HepG2 (cell line): Measurements from ENCODE around the gene M1AP. TPM values are rescaled to one million over a fixed set of nuclear protein-coding genes. Genes with fewer than 3 reads are reported as not detected.

Experiments
- ATAC-seq: fragments of 200-7000 bp; cut with Tn5 transposase; 3 replicates; pipeline ENCODE4 v1.9.1; 2020; ENCODE audit warnings: mild to moderate bottlenecking, moderate library complexity
- BruUV-seq: library from RNA; stranded (reverse); fragments of 400-500 nt; replicated peaks from 2 replicates; lab custom pipeline; 2021; lab: Mats Ljungman, UMichigan
- CTCF ChIA-PET: fragments of 300-600 bp; formaldehyde crosslinking; extraction: SDS; loops from one replicate; lab custom pipeline; 2021; ENCODE audit warnings: low total read pairs, inconsistent platforms, low intra/inter-chr PET ratio; lab: Yijun Ruan, JAX
- POLR2A ChIA-PET: fragments of 350-600 bp; sonication (Branson Sonifier 250); formaldehyde crosslinking; loops from one replicate; lab custom pipeline; 2020; ENCODE audit warnings: antibody characterized with exemption, inconsistent platforms; lab: Yijun Ruan, JAX
- DNase-seq: peaks from one replicate; pipeline ENCODE4 v3.0.0-alpha.2; 2015; ENCODE audit warnings: low spot score
- FAIRE-seq: peaks from 3 replicates; lab custom pipeline; 2011; peaks lifted over from hg19 to GRCh38; lab: Jason Lieb, UNC
- H2AFZ ChIP-seq: one replicate; pipeline ENCODE4 v1.6.1; 2011; ENCODE audit warnings: low read length, inconsistent platforms
- H3K27ac ChIP-seq: fragments of 300-600 bp; 3 replicates; pipeline ENCODE4 v1.8.0; 2011; ENCODE audit warnings: mixed run types, mild to moderate bottlenecking, mixed read lengths, low read length, inconsistent platforms; ENCODE audit not compliant: insufficient read depth; ENCODE audit errors: extremely low read length
- H3K27me3 ChIP-seq, 2 experiments: fragments of 200-600 bp in 1 of 2; 2 replicates in 1 of 2; 3 replicates in 1 of 2; pipeline versions ENCODE4 v1.6.0 to v1.8.0; 2011; ENCODE audit warnings: low read length in 2 of 2, mild to moderate bottlenecking in 2 of 2, moderate library complexity in 2 of 2, inconsistent platforms in 1 of 2; ENCODE audit not compliant: insufficient read depth in 2 of 2, control insufficient read depth in 1 of 2
- H3K36me3 ChIP-seq, 2 experiments: fragments of 200-600 bp in 1 of 2; replicated peaks in 1 of 2; 2 replicates in 1 of 2; 3 replicates in 1 of 2; pipeline versions ENCODE4 v1.5.1 to v1.8.0; 2011; ENCODE audit warnings: low read length in 2 of 2, inconsistent platforms in 1 of 2; ENCODE audit not compliant: insufficient read depth in 2 of 2, control insufficient read depth in 1 of 2
- H3K4me1 ChIP-seq: 2 replicates; pipeline ENCODE4 v1.5.1; 2012; ENCODE audit warnings: low read length, inconsistent platforms; ENCODE audit not compliant: insufficient read depth
- H3K4me2 ChIP-seq: 2 replicates; pipeline ENCODE4 v1.6.0; 2011; ENCODE audit warnings: low read depth, low read length, inconsistent platforms
- H3K4me3 ChIP-seq, 3 experiments: fragments of 200-600 bp in 1 of 3; sonication (generic), shearing (Covaris generic) in 1 of 3; replicated peaks in 1 of 3; 2 replicates each; pipeline ENCODE4 v1.5.1; 2011 to 2016; ENCODE audit warnings: low read length in 3 of 3, inconsistent platforms in 2 of 3, low read depth in 2 of 3, mild to moderate bottlenecking in 2 of 3, control low read depth in 1 of 3, mixed read lengths in 1 of 3; ENCODE audit not compliant: insufficient read depth in 1 of 3
- H3K79me2 ChIP-seq: one replicate; pipeline ENCODE4 v1.6.1; 2011; ENCODE audit warnings: low read length, inconsistent platforms; ENCODE audit not compliant: insufficient read depth
- H3K9ac ChIP-seq: 2 replicates; pipeline ENCODE4 v1.6.0; 2011; ENCODE audit warnings: mild to moderate bottlenecking, low read depth, low read length, inconsistent platforms; ENCODE audit not compliant: insufficient read depth
- H3K9me3 ChIP-seq: 2 replicates; pipeline ENCODE4 v1.5.1; 2012; ENCODE audit warnings: mild to moderate bottlenecking, low read length
- H4K20me1 ChIP-seq: 2 replicates; pipeline ENCODE4 v1.6.0; 2011; ENCODE audit warnings: inconsistent platforms, mild to moderate bottlenecking, low read length, moderate library complexity; ENCODE audit not compliant: insufficient read depth
- AKNA ChIP-seq: sonication (generic); formaldehyde crosslinking; IDR thresholded peaks from 2 replicates; pipeline ENCODE4 v1.4.0; 2020; ENCODE audit warnings: missing genetic modification reagents, borderline replicate concordance
- DPF2 ChIP-seq: sonication (generic); formaldehyde crosslinking; IDR thresholded peaks from 2 replicates; pipeline ENCODE4 v1.4.0; 2020; ENCODE audit warnings: mild to moderate bottlenecking, low read depth, missing genetic modification reagents, borderline replicate concordance
- HNRNPLL ChIP-seq: fragments of 200-400 bp; formaldehyde crosslinking; IDR thresholded peaks from 2 replicates; pipeline ENCODE4 v1.6.1; 2017; ENCODE audit warnings: mild to moderate bottlenecking, low read depth, low read length; ENCODE audit not compliant: poor library complexity, severe bottlenecking
- MIER2 ChIP-seq: IDR thresholded peaks from 2 replicates; pipeline ENCODE4 v1.6.1; 2016; ENCODE audit warnings: missing biosample characterization, missing genetic modification reagents
- PBX2 ChIP-seq: IDR thresholded peaks from 2 replicates; pipeline ENCODE4 v1.6.1; 2016; ENCODE audit warnings: control low read depth
- ZNF30 ChIP-seq: sonication (generic); formaldehyde crosslinking; IDR thresholded peaks from 2 replicates; pipeline ENCODE4 v1.5.0; 2020; ENCODE audit warnings: mild to moderate bottlenecking, missing genetic modification reagents
- ZNF691 ChIP-seq: sonication (generic); formaldehyde crosslinking; IDR thresholded peaks from 2 replicates; pipeline ENCODE4 v1.4.0; 2020; ENCODE audit warnings: missing genetic modification reagents, low read depth, mild to moderate bottlenecking, borderline replicate concordance
- WGBS: methylation state at CpG from one replicate; pipeline ENCODE4 v1.1.6; 2017; ENCODE audit warnings: low lambda C conversion rate; 5-methylcytosine and 5-hydroxymethylcytosine counted together
- in situ Hi-C: cut with HindIII; loops from 2 replicates; pipeline ENCODE4 v1.10.0; 2017; ENCODE audit warnings: low pct_unique_long_range_greater_than_20kb; ENCODE audit not compliant: extremely low pct_ligation_motif_present
- intact Hi-C: fragments of 100-400 bp; cut with micrococcal nuclease; formaldehyde crosslinking; loops from one replicate; pipeline ENCODE4 v1.10.0; 2022; ENCODE audit not compliant: unreplicated experiment
- polyA plus RNA-seq, 8 experiments: library from polyadenylated mRNA; depleted of rRNA in 3 of 8; stranded (reverse) in 7 of 8; unstranded in 1 of 8; fragments of >200 nt; fragmentation: Illumina TruSeq in 4 of 8; extraction: Trizol in 4 of 8; gene quantifications; 2 replicates each; pipeline versions ENCODE4 v1.2.1 to v1.2.3, GENCODE V29; 2011 to 2016; ENCODE audit warnings: low read depth in 4 of 8, missing spikeins in 1 of 8, mixed read lengths in 1 of 8; ENCODE audit not compliant: insufficient read depth in 1 of 8
- total RNA-seq, 5 experiments: library from RNA; depleted of rRNA; stranded (reverse); fragments of >200 nt; fragmentation: Illumina TruSeq; extraction: Trizol; gene quantifications; 2 replicates each; pipeline ENCODE4 v1.2.3, GENCODE V29; 2016; ENCODE audit warnings: low read depth in 1 of 5

Gene M1AP
- total and polyA plus RNA-seq, 2 of the 13 experiments (the other 11 are each of a cell fraction or from before 2014, with no cell fraction given), result not detected

GRCh38 chr2:74673826-74674528, 25.8 kb upstream of the M1AP start:
- TF ChIP-seq ZNF691 (CRISPR knock-in tag) (no peak), AKNA (CRISPR knock-in tag) (no peak), ZNF30 (CRISPR knock-in tag) (no peak), PBX2 (CRISPR knock-in tag) (no peak), HNRNPLL (no peak), DPF2 (CRISPR knock-in tag) (no peak), MIER2 (CRISPR knock-in tag) (no peak)

More at GRCh38 chr2:74673826-74674528, 25.8 kb upstream of the M1AP start:
- in situ Hi-C loops, result no loop called here
- no peaks in the 10 kb centered on the region for H3K4me1 ChIP-seq
- H3K27me3 ChIP-seq, result no peaks in the 10 kb centered on the region
- H3K79me2 ChIP-seq, result no peaks in the 10 kb centered on the region
- H3K36me3 ChIP-seq, result peaks cover 2 to 4% of the 10 kb centered on the region in 2 experiments; a peak in 3 of 5 replicates
- DNase-seq (no peak), FAIRE-seq (no peak), ATAC-seq (no peak)
- ChIA-PET POLR2A (no interaction called here), CTCF (no interaction called here)
- intact Hi-C loops, result no loop called here
- H3K4me3 ChIP-seq, result no peak overlapping the region
- no peaks in the 10 kb centered on the region for H3K9me3 ChIP-seq
- H3K4me2 ChIP-seq, result no peak overlapping the region
- no peak overlapping the region for H2AFZ ChIP-seq
- H3K9ac ChIP-seq, result no peak overlapping the region
- no TSS peak for BruUV-seq
- H3K27ac ChIP-seq, result no peak overlapping the region
- no peaks in the 10 kb centered on the region for H4K20me1 ChIP-seq
- WGBS, result 72% methylated on average over 7 of the region's 7 CpGs
